Testis (tissue), 2 donors: ENCODE data around the gene PRR11.

Experiments used
- POLR2A ChIP-seq: fragments of 450-650 bp; IDR thresholded peaks from one replicate; pipeline ENCODE4 v1.6.1; 2017; ENCODE audit warnings: antibody characterized with exemption, mild to moderate bottlenecking, moderate library complexity
- TF ChIP-seq, protein P1 (sequence below), 3 experiments: fragments of 450-650 bp in 2 of 3; fragments of 200-600 bp in 1 of 3; sonication (generic) in 1 of 3; IDR thresholded peaks; one replicate each; pipeline ENCODE4 v1.5.1; 2016 to 2019; ENCODE audit warnings: antibody characterized with exemption in 3 of 3, mild to moderate bottlenecking in 2 of 3, moderate library complexity in 1 of 3

DNA sequence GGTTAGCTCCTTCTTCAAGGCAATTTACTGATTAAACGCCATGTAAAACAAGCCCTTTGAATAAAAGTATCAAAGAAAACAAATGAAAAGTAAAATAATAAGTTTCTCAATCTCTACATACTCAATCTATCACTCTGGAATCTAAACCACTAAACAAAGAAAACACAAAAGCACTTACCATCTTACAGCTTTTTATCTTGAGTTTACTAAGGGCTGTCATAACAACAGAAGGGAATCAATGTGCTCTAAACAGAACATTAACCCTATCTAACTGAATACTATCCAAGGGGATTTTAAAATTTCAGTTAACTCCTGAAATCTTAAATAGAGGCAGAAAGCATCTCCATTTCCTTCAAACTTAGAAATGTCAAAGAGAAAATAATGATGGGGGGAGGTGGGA lies 4.0 kb upstream of the PRR11 start:
- TF ChIP-seq, protein P1, sequence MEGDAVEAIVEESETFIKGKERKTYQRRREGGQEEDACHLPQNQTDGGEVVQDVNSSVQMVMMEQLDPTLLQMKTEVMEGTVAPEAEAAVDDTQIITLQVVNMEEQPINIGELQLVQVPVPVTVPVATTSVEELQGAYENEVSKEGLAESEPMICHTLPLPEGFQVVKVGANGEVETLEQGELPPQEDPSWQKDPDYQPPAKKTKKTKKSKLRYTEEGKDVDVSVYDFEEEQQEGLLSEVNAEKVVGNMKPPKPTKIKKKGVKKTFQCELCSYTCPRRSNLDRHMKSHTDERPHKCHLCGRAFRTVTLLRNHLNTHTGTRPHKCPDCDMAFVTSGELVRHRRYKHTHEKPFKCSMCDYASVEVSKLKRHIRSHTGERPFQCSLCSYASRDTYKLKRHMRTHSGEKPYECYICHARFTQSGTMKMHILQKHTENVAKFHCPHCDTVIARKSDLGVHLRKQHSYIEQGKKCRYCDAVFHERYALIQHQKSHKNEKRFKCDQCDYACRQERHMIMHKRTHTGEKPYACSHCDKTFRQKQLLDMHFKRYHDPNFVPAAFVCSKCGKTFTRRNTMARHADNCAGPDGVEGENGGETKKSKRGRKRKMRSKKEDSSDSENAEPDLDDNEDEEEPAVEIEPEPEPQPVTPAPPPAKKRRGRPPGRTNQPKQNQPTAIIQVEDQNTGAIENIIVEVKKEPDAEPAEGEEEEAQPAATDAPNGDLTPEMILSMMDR (IDR thresholded peaks at IDR 0.05): no peak
- no peak for TF ChIP-seq POLR2A
